ENCODE results near the gene USP12.

The USP12 gene

DNA sequence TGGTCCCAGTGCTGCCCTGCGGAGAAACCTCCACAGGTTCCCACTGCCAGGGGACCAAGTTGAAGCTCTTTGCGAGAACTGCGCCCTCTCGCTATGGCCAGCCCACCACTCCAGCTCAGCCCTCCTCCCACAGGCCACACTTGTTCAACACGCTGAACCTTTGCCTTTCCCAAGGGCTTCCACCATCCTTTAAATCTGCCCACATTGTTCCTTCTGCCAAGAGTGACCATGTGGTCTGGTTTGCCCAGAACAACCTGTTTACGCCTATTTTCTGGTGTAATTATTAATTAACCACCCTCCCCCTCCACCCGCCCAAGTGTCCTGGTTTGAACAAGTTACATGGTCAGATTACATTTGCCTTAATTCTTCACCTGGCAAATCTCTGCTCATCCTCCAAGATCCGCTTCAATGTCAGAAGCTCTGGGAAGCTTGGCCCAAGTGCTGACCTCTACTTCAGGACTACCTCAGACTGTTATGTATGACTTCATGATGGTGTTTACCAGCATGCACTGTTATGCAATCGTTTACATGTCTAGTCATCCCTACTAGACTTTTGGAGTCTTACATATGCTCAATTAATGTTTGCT, 12.0 kb upstream of the USP12 start:
- DNase-seq (ENCODE audit: low read depth, low spot score) = no peak

DNA sequence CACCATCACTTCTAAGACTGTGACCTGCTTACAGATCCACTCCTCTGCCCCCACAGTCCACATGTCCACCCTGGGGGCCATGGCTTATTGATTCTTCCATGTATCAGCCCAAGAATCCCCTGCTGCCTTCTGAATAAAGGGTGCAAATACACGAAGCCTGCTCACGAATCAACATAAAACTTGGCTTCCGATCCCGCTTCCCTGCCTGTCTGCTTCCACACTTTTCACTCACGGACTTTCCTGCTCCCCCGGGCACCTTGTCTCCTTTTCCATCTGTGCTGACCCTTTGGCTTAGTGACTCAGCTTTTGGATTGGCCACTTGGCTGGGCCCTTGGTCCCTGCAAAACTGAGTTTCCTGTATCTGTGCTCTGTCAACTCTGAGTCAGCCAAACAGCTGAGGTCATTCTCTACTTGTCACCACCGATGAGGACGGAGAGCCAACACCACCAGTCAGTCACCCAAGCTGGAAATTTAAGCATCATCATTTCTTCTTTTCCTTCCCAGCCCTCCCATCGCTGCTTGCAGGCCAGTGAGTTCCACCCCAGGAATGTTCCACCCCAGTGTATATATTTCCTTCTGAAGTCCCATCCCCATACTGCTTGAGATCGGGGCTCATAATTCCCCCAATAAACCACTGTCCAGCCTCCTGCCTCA, 11.4 kb upstream of the USP12 start:
- DNase-seq (ENCODE audit: low read depth, low spot score) = no peak

DNA sequence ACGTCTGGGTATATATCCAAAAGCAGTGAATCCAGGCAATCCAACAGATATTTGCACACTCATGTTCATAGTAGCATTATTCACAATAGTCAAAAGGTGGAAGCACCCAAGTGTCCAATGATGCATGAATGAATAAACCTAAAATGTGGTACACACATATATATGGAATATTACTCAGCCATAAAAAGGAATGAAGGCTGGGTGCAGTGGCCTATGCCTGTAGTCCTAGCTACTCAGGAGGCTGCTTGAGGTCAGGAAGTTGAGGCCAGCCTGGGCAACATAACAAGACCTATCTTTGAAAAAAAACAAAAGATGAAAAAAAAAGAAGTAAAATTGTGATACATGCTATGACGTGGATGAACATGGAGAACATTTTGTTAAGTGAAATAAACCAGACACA, 10.4 kb upstream of the USP12 start:
- DNase-seq (ENCODE audit: low read depth, low spot score) = no peak

DNA sequence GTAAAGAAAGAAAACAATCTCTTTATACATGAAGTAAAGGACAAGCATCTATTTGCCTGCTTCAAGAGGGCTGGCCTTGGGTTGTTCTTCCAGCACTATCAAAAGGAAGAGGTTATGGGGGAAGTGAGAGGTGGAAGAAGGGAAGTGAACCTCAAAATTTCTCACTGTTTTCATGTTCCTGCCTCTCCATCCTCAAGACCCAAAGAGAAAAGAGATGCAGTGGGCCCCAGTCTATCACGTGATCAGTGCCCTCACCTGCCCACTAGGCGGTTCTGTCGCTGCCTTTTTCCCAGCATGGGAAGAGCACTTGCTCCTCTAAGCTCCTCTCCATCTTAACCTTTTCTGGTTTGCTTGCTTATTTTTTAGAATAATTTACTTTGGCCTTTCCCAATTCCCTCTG, 6.2 kb upstream of the USP12 start:
- no peak for DNase-seq (ENCODE audit: low read depth, low spot score)

DNA sequence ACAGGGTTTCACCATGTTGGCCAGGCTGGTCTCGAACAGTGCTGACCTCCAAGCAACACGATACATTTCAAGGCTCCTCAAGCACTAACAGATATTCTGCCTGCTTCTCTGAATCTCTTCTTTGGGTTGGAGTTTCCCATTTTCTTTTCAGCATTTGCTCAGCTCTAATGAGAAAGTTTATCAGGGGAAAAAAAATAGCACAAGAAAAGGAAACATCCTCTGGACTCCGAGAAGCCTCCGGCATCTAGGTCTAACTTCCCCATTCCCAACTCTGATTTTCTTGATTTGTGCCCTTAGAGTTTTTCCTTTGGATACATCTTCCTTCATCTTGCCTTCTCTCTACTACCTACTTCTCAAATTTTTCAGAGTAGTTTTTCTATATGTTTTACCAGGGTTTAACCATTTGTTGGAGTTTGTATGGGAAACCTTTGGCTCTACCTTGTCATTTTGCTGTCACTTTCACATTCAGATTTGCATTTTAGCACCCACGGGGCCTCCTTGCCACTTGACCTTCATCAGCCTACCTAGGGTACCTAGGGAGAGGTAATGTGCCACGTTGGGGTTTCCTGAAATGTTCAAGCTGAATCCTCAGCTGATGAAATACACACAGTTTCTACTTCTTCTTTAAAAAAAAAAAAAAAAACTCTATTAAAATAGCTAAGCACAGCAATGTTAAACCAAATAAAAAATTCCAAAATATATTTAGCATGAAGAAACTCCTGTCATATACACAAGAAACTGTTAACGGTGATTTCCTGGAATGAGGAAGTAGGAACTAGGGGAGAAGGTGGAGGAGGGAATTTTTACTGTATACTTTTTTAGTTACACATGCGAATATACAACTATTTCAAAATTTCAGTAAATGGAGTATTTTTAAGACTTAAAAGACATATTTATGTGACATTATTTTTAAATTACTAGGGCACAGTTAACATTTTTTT, 5.1 kb upstream of the USP12 start:
- DNase-seq (ENCODE audit: low read depth, low spot score) = no peak

DNA sequence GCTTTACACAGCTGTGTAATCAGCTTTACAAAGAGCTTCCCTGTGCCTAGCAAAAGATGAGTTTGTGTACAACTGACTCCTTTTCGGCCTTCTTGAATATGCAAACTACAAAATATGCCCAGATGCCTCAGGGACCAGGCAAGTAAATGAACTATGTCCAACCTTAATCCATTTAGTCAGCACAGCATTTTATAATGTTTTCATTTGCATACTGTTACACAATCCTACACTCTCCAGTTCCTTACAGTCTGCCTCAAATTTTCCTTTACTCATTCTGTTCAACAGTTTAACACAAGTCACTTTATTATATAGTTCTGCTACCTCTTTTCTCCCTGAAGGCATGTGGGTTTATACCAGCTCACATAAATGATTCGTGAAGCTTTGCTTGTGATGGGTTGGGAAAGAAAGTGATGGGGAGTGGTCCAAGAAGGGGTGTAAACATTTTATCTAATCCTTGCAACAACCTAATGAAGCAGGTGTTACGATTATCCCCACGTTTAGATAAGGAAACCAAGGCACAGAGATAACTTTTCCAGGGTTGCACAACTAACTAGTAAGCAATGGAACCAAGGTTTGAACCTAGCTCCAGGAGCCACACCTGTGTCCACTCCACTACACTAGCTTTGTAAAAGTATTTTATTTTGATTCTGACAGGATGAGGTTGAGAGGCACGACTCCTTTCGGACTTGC, 3.3 kb upstream of the USP12 start:
- DNase-seq (ENCODE audit: low read depth, low spot score) = no peak

DNA sequence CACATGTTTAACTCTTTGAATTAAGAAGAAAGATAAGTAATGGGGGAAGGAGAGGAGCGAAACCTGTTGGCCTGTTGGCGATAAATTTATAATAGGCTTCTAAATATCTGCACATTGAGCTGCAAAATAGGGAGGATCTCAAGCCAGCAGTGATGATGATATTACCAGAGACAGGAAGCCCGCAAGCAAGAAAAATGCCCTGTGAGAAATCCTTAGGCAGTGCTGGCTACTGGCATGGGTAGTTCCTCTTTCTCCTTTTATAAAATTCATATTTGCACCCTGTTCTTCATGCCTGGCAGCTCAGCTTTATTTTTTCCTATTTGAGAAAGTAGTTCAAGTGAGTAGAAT, 858 bp upstream of the USP12 start:
- DNase-seq (ENCODE audit: low read depth, low spot score) = no peak

DNA sequence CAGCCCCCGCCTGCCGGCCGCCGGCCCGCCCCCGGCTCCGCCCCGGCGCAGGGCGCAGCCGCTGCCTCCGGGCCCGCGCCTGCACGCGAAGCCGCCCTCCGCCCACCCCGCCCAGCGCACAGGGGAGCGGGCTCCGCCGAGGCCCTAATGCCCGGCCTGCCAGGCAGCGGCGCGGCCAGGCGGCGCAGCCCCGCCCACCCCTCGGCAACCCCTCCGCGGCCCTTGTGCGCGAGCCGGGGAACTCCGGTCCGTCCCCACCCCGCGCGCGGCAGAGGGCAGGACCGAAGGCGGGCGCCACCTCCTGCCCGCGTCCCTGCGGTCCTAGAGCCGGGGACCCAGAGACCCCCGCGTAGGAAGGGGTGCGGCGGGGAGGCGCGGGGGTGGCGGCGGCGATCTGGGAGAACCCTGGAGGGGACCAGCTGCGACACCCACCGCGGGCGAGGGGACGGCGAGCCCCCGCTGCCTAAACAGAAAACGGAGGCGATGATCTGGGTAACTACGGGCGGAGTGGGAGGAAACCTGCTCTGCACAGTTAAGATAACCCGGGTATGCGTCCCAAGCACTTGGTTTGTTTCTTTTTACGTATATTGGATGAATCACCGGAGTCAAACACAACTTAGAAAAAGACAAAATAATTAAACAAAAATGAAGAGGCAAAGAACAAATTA, 350 bp upstream of the USP12 start:
- DNase-seq (ENCODE audit: low read depth, low spot score) = no peak

DNA sequence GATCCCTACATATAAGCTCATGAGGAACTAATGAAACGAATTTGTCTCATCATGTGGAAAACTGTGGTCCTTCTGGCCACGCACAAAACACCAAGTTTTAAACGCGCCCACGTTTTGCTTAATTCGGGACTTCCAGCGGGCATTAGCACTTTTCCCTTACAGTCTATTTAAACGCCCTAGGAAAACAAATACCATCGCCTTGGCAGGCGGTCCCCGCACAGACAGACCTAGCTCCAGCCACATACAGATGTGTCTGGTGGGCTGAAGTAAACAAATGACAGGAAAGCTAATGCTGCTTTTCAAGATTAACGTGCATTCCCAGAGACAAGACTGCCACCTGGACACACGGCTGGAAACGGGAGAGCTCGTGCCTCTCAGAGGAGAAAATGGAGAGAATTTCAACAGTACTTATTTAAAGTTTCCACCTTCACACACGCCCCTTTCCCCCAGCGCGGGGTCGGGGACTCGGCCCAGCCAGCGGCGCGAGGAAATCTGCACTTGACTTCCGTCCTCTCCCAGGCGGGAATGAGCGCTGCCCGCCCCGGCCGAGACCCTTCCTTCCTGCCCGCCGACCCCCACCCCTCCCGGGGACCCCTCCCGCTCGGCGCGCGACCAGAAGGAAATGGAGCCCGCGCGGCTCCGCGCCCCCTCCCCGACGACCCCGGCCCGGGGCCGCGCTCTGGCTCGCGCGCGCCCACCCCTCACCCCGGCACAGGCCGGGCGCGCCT, 931 bp downstream of the USP12 start:
- no peak for DNase-seq (ENCODE audit: low read depth, low spot score)

DNA sequence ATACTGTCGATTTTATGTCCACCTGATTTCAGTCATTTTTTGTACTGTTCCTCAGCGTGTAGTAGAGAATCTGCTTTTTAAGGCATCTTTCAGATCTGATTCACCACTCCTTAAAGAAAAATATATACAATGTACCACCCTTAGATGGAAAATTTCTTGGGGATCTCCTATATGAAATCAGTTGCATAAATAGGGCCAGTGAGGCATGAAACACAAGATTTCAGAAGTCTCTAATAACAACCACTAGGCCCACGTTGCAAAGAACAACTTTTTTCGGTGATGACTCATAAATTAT, 1.4 kb downstream of the USP12 start:
- DNase-seq (ENCODE audit: low read depth, low spot score) = no peak

DNA sequence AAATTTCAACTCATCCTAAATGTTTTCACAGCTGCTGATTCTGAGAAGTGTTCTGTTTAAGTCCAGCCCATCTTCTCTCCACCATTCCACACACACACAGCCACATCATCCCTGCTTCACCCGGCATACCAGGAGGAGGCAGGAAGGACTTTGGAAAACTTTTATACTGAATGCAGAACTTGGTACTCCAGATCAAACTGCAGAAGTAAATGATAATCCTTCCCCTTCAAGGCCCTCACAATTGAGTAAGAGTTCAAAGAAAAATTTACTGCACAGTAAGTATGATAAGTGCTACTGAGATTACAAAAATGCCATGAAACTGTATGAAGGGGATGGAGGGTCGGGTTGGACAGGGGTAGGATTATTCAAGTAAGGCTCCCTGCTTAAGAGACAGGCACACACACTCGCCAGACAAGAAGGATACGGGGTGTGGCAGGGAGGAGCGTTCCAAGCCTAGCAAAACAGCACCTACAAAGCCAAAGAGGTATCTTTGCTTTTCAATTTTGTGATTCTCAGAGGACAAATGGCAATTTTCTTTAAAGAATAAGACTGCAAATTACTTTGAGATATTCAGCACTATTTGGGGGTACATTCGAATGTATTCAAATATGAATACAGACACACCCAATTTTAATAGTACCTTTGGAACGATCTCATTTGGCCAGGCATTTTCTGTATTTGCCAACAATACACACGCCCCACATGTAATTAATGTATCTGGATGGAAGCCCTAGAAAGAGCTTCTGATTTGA, 2.5 kb downstream of the USP12 start:
- no peak for DNase-seq (ENCODE audit: low read depth, low spot score)

DNA sequence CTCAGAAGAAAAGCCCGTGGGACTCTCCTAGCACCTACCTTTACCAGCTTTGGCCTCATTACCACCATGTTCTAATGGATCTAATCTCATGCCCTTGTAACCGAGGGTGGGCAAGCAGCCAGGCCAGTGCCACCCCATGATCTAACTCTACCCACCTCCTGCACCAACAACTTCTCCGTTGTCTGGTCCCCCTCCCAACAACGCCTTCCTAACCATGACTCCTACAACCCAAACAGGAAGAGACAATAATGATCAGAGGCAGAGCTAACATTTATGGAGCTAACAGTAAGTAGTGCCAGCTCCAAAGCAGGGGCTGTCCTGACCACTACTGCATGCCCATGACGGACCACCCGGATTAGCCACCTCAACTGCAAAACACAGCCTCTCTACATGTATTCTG, 3.5 kb downstream of the USP12 start:
- DNase-seq (ENCODE audit: low read depth, low spot score) = no peak

DNA sequence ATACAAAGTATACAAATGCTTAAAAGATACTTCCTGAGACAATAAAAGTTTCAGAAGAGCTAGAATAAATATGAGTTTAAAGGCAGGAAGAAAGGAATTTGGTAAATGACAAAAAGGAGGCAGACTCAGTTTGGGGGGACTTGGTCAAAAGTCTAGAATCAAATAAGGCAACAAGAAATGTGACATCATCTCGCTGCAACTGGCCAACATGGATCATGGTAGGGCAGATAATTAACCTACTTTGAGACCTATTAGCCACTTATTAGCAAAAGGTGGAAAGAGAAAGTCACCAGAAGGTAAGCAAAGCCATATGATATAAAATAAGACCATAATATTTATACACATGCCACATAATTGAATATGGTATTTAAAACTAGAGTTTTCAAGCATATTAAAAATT, 5.3 kb downstream of the USP12 start:
- DNase-seq (ENCODE audit: low read depth, low spot score) = no peak

DNA sequence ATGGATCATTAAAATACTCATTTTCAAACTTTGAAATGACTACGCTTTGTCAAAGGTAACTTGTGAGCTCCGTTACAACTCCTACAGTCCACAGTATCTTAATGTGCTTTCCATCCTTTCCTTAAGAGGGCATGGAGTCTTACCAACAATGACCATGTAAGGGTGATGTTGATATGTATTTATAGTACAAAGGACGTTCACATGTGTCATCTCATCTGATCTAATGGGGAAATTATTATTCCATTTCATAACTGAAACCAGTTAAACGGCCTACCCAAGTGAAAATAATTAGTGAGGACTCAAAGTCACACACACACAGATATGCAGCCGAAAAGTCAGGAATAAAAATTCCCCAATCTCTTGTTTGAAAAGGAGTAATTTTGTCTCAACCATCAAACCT, 9.6 kb downstream of the USP12 start:
- no peak for DNase-seq (ENCODE audit: low read depth, low spot score)

DNA sequence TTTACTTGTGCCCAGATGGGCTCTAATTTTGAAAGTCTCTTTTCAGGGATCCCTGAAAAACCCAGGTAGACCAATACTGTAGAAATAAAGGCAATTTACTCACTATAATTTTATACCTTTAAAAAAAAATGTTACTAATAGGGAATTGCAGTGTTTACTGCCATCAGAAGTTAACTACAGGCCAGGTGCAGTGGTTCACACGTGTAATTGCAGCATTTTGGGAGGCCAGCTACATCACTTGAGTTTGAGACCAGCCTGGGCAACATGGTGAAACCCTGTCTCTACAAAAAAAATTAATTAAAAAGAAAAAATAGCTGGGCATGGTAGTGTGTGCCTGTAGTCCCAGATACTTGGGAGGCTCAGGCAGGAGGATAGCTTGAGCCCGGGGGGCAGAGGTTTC, 10.2 kb downstream of the USP12 start:
- DNase-seq (ENCODE audit: low read depth, low spot score) = no peak

DNA sequence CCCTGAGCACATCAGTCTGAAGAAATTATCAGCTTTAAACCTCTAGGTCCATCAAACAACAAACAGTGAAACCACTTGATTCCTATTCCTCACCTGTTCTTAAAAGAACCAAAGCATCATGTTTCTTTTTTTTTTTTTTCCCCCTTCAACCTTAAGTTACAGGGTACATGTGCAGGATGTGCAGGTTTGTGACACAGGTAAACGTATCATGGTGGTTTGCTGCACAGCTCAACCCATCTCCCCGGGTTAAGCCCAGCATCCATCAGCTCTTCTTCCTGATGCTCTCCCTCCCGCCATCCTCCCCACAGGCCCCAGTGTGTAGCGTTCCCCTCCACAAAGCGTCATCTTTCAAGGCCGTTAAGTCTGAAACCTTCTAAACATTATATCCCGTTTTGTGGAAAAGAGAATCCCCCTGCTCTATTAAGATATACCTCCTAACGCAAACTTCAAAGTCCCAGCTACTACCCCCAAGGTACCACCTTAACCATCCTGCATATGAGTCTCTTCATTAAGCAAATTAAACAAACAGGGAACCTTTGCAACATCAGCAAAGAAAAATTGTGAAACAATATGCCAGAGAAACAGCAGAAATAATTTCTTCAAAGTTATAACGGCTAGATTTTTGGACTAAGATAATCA, 10.8 kb downstream of the USP12 start:
- DNase-seq (ENCODE audit: low read depth, low spot score) = no peak

DNA sequence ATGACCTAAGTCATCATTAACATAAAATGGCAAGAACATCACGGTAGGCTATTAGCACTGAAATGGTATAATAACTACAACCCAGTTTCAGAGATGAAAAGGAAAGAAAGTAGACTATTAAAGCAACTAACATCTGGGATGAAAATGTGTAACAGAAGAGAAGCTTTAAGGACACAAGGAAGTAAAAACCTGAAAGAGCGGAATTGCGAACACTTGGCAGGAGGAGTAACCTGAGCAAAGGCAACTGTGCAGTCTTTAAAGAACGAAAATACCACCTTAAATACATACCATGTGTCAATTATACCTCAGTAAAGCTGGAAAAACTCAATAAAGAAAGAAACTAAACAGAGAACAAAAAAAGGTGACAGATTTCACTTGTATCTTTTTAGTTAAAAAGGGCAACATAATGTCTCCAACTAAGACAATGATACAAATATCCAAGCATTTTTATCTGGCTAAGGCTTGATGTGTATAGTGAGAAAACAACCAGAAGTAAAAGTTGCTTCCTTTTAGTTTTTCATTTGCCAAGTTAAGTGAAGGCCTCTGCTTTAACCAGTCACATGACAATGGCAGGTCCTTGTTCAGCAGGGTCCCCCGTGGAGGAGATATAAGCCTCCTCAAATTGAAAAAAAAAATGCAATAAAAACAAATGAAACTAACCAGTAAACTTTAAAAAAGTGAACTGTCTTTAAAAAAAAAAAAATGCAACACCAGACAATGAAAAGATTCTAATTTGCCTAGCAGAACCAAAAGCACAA, 11.6 kb downstream of the USP12 start:
- DNase-seq (ENCODE audit: low read depth, low spot score) = no peak

DNA sequence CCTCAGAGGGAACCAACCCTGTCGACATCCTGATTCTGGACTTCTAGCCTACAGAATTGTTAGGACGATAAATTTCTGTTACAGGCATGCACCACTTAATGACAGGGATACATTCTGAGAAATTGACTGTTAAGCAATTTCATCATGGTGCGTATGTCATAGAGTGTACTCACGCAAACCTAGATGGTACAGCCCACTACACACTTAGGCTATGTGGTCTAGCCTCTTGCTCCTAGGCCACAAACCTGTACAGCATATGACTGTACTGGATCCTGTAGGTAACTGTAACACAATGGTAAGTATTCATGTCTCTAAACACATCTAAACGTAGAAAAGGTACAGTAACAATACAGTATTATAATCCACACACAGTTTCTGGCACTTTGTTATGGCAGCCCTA, 13.3 kb downstream of the USP12 start:
- no peak for DNase-seq (ENCODE audit: low read depth, low spot score)

DNA sequence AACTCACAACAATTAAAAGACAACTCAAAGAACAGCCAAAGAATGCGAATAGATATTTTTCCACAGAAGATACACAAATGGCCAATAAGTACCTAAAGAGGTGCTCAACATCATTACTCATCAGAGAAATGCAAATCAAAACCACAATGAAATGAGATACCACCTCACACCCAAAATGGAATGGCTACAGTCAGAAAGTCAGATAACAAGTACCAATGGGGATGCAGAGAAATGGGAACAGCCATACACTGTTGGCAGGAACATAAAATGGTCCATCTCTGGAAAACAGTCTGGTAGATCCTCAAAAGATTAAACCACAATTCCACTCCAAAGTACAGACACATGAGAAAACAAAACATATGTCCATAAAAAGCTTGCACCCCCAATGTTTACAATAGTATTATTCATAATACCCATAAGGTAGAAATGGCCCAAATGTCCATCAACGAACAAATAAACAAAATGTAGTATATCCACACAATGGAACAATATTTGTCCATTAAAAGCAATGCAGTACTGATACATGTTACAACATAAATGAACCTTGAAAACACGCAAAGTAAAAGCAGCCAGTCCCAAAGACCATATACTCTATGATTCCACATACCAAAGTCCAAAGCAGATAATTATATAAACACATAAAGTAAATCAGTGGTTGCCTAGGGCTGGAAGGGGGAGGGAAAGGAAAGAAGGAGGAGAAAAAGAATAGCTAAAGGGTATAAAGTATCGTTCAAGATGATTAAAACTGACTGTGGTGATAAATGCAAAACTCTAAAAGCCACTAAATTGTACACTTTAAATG, 19.6 kb downstream of the USP12 start:
- no peak for DNase-seq (ENCODE audit: low read depth, low spot score)

Measured in iPS DF 19.7 (cell line).